COR-L47 (cell line): ENCODE measurements around the gene PCBD1.
"Not testable (repeated sequence)": the region's sequence is repeated elsewhere in the genome, so short reads cannot be mapped to it uniquely, and the experiment has no call there.

Experiments used
- DNase-seq: peaks from one replicate; lab custom pipeline; 2025; lab: John Stamatoyannopoulos, UW

Gene PCBD1

DNA sequence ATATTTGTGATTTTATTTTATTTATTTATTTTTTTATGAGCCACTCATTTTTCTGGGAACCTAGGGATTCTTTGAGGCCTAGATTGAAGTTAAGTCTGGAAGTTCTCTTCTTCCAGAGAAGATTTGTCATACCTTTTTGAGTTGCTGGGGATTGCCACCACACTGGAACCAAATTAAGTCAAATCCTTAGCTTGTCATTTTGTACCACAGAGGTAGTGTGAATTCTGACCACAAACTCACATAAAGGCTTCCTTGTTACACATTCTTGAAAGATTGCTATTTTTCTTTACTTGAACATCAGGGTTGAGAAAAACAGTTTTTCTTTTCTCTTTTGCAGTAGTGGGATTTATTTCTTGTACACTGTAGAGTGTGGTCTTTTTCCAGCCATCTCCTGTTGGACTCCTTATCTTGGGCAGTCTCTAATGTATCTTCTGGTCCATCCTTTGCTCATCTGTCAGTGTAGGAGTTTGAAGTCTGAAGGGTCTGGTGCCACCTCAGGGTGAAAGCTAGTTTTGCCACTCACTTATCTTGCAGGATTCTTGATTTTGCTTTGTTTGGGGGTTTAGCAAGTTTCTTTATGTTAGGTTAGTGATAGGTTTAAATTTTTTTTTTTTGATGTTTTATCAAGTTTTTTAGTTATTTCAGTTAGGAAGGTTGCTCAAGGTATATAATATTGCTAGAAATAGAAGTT lies 24.8 kb downstream of the PCBD1 start:
- DNase-seq, result no peak

DNA sequence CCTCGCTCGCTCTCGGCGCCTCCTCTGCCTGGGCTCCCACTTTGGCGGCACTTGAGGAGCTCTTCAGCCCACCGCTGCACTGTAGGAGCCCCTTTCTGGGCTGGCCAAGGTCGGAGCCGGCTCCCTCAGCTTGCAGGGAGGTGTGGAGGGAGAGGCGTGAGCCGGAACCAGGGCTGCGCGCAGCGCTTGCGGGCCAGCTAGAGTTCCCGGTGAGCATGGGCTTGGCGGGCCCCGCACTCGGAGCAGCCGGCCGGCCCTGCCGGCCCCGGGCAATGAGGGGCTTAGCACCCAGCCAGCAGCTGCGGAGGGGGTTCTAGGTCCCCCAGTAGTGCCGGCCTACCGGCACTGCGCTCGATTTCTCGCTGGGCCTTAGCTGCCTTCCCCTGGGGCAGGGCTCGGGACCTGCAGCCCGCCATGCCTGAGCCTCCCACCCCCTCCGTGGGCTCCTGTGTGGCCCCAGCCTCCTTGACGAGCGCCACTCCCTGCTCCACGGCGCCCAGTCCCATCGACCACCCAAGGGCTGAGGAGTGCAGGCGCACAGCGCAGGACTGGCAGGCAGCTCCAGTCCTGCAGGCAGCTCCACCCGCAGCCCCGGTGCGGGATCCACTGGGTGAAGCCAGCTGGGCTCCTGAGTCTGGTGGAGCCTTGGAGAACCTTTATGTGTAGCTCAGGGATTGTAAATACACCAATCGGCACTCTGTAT lies 26.7 kb downstream of the PCBD1 start:
- not testable (repeated sequence) for DNase-seq

DNA sequence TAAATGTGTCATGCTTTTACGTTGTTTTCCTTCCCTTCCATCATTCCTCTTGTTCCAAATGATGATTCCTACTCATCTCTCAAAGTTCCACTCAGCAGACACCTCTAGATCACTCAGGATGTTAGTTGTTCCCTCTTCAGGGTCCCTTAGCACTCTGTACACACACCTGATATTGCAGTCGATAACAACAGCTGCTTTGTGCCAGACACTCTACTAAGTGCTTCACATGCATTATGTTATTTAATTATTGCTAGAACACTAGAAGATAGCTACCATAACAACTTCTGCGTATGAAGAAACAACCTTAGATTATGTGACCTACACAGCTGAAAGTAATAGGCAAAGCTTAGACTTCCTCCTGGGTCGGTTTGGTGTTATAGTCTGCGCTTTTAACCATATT lies 29.6 kb downstream of the PCBD1 start:
- DNase-seq, result no peak

DNA sequence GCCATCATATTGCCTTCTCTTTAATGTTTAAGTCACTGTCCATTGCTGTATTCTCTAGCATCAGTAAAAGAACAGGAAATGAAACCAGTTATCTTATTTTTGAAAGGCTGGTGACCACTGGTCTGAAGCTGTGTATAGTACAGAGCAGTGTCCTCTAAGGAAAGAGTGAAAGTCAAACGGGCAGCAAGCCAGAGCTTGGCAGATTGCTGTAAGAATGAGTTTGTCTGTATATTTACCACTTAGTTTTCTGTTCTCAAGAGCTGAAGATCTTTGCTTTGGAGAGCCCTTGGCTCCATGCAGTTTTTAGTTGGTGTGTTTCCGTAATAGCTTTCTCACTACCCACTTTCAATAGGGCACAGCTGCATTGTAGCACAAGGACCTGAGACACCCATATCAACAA lies 31.9 kb downstream of the PCBD1 start:
- DNase-seq, result no peak

DNA sequence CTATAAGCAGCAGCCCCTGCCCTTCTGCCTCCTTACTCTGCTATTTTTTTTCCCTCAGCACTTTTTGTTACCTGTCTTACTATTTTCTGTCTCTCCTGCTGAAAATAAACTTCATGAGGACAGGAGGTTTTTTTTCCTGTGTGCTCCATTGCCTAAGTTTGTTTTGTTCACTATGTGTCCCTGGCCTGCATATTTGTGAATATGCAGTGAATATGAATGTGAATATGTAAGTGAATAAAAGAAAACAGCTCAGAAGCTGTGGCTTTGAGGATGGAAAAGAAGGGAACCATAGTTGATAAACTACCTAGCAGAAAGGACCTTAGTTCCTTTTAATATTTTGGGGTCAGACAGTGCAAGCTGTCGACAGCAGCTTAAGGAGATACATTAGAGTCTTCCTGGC lies 34.9 kb downstream of the PCBD1 start:
- no peak for DNase-seq

DNA sequence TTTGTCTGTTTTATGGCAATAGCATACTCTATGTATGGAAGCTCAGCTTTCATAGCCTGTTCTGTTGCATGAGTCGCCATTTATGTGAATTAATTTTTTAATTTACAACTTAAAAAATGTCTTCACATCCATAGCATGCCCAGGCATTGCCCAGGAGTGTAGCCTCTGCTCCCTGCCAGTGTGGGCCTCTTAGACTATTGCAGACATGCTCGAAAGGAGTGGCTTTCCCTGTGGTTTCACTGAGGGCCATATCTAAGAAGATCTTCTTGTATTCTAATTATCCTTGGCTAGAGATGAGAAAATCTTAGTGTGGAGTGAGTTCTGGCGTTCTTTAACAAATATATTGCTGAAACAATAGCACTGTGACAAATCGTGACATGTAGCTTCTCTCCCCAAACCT lies 35.3 kb downstream of the PCBD1 start:
- DNase-seq, result no peak

DNA sequence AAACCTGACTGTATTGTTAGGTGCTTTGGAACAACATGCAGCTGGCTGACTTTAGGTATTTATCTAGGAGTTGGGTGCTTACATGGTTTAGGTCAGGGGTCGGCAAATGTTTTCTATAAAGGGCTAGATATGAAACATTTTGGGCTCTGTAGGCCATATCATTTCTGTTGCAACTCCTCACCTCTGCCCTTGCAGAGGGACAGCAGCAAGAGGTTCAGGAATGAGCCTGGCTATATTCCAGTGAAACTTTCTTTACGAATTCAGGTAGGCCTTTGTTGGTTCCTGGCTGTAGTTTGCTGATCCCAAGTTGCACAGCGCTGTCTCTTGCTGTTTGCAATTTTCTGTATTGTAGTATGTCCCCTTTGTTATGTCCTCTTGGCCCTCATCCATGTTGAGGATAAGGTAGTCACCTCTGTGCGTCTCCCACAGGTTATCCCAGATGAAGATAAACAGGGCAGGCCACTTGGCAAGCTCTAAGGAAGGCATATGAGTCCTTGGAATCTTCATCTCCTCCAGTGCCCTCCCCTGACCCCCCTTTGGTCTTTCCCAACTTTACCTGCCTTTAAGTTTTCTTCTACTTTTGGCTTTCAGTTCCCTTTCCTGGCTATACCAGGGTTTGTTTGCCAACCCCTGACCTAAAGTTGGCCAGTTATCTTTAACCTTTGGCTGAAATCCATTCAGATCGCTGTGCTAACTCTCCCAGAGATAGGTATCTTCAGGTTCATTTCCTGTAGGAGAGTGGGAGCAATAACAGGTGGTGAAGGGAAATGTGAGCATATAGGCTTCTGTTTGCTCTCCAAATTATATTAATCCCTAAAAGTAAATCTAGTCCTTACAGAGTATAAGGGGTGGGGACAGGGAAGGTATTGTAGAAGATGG lies 36.5 kb downstream of the PCBD1 start:
- no peak for DNase-seq

DNA sequence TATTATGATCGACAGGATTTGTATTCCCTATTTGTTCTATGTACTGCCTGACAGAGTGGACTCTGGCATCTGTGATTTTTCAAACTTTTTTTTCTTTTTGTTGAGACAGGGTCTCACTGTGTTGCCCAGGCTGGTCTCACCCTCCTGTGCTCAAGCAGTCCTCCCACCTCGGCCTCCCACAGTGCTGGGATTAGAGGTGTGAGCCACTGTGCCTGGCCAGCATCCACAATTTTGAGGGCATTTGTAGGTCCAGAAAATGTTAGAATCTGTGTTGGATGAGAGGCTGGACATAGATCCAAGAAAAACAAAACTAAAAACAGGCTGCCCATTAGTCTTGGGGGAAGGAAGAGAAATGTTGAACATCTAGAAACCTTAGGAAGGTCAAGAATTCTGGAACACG lies 38.3 kb downstream of the PCBD1 start:
- no peak for DNase-seq

DNA sequence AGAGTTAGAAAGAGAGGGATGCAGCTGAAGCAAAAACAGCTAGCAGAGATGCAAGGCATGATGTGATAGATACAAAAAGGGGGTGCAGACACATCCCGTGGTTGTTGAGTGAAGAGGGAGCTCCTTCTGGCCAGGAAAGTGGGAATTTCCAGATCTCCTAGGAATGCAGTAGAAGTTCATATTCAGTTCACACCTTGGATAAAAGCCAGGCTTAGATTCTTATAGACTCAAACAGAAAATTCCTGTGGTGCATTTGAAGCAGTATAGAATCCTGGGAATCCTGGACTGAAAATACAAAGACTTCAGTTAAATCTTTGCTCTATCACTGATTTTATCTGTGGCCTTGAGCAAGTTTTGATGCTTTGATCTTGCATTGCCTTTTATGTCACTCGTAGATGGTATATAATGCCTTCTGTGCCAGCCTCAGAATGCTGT lies 38.8 kb downstream of the PCBD1 start:
- no peak for DNase-seq

DNA sequence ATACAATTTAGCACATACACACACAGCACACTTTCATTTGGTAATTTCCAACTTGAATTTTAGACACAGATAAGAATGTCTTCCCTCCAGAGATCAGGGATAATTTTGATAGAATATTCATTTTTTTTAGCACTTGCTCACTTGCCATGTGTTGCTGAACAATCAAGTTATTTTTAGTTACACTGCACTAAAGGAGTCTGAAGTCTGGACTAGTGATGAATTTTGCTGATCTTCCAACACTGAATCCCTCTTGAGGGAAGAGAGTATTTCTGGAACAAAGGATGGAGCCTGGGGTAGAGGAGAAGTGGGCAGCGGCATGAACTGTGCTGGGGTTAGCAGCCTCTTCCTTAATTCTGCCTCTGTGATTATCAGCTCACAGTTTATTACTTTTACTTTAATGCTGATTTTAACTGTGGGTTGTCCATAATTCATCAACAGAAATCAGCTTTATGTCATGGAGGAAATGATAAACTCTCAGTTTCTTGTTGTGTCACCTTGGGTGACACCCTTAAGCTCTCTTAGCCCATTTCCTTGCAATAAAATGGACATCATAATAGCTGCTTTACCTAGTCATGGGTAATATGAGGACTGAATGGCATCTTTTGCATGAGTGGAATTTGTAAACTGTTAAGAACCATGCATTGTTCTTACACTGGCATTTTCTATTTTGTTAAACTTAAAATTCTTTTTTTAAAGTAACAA lies 40.6 kb downstream of the PCBD1 start:
- no peak for DNase-seq

DNA sequence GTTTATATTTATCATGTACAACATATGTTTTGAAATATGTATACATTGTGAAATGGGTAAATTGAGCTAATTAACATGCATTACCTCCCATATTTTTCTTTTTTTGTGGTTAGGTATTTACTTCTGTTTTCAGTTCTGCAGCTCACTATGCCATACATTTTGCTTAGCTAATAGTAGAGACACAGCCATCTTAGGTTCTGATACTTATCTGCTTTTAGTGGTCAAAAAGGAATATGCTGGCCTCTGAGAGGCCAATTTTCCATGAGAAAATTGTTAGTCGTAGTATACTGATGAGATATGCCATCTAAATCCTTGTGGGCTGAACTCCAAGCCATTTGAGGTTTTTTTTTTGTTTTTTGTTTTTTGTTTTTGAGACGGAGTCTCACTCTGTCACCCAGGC lies 41.6 kb downstream of the PCBD1 start:
- DNase-seq, result no peak

DNA sequence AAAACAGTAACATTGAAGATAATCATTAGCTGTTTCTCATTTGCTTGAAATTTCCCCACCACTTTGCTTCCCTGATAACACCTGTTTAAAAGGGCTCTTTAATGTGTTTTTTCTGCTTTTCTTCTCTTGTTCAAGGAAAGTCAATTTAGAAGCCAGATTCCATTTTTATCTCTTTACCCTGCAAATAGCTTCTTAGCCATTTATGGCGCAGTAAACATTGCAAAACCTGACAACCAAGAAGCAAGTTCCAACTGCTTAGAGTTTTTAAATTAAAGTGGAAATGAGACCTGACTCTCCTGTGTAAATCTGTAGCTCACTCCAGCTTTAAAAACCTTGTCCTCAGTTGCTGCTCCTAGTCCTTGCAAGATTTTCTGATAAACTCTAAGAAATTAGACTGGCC lies 42.5 kb downstream of the PCBD1 start:
- no peak for DNase-seq

DNA sequence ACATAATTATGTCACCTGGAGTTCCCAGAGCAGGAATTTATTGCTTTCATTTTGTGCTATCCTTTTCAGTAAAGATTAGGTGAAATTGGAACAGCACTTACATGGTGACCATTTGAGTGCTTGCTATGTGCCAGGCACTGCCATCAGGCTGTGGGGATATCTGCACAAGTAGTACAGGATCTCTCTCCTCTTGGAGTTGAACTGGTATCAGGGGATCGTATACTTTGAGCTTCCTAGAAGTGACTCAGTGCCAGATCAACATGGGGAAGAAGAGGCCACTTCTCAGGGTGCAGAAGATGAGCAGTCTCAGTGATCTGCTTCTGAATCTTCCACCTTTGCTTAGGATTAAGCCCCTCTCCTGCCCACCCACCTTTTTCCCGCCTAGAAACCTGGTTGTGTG lies 43.1 kb downstream of the PCBD1 start:
- DNase-seq, result no peak

DNA sequence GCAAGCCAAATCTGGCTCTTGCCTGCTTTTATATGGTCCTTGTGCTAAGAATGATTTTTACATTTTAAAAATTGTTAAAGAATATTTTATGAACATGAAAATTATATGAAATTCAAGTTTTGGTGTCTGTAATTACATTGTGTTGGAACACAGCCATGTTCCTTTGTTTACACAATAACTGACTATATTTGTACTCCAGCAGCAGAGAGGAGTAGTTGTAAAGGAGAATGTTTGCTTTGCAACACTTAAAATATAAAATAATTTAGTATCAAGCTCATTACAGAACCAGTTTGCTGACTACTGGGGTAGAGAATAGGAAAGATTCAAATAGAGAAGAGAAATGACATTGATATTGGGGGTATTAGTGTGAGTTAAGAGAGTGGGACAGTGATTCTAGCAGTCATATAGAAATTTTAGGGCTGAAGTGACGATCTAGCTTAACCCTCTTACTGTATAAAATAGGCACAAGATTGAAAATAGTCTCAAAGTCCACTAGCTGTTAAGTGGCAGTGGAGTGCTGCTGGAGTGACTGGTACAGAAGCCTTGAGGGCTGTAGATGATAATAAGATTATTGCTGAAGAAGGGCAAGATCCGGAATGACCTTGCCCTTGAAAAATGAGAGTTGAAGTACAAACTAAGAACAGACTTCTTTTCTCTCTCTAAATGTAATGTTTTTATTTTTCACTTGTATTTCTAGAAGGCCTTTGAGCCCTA lies 44.4 kb downstream of the PCBD1 start:
- peak; percentile 46 for DNase-seq

DNA sequence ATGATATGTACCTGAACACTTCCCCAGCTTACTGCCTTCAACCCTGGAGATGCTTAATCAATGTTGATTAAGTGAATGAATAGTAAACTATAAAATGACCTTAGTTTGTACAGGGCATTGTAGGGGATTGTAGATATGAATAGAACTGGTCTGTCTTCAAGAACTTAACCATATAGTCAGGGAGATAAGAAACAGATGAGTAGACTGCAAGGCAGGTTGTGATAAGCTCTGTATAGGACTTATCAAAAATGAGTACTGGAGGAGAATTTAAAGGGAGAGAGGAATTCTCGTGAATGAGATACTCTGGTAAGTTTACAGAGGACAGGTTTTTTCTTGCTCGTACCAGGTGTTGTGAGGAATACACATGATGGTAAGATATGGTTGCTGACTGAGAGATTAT lies 45.0 kb downstream of the PCBD1 start:
- no peak for DNase-seq

DNA sequence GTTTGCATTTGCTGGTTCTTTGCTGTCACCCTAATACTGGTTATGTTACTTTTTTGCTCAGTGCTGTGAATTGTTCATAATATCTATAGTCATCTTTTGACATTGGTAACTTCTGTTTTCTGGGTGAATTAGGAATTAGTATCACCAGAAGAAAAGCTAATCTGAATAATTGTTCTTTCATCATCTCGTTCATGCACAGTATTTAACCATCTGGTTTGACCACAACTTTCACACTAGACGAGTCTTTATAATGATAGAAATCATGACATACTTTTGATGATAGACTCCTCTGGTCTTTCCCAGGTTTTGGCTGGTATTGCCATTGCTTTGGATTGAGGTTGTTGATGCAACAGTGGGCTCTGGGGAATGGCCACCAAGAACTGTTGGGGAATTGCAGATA lies 47.5 kb downstream of the PCBD1 start:
- no peak for DNase-seq

DNA sequence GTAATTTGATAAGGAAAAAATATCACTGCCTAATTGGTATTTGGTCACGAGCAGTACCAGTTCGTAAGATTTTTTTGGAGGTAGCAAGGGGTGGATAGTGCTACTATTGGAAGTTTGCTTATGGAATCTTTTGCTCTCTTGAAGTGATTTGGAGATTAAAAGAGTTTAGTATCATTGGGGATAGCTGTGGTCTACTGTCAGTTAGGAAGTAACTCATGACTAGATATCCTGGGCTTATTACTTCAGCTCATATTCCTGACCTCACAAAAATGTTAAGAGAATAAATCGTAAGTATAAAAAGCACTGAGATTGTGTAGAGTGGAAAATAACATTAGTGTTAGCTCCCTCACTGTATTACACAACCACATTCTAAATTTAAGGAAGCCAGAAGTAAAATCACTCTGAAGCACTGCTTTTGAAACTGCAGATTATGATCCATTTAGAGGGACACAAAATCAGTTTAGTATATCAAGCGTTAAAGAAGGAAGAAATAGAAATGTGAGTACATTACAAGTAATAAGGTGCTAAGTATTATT lies 50.0 kb downstream of the PCBD1 start:
- no peak for DNase-seq

DNA sequence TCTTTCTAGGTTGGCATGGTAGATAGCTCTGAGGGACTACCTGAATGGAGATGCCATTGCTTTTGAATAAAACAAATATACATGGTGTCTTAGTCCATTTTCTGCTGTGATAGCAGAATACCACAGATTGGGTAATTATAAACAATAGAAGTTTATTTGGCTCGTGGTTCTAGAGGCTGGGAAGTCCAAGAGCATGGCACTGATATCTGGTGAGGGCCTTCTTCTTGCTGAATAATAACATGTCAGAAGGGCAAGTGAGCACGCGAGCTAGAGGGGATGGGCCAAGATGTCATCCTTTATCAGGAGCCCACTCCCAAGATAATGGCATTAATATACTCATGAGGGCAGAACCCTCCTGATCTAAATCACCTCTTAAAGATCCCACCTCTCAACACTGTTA lies 50.7 kb downstream of the PCBD1 start:
- DNase-seq, result no peak

DNA sequence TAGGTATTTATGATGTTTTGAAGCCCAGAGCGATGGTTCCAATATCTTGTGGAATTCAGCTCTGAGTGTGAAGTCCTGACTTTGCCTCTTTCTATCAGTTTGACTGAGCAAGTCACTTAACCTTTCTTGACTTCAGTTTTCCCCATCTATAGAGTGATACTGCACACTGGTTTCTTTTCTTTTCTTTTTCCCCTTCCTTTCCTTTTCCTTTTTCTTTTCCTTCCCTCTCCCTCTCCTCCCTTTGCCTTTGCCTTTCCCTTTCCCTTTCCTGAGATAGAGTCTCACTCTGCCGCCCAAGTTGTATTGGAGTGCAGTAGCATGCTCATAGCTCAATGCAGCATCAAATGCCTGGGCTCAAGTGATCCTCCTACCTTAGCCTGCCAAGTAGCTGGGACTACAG lies 52.0 kb downstream of the PCBD1 start:
- DNase-seq, result no peak

DNA sequence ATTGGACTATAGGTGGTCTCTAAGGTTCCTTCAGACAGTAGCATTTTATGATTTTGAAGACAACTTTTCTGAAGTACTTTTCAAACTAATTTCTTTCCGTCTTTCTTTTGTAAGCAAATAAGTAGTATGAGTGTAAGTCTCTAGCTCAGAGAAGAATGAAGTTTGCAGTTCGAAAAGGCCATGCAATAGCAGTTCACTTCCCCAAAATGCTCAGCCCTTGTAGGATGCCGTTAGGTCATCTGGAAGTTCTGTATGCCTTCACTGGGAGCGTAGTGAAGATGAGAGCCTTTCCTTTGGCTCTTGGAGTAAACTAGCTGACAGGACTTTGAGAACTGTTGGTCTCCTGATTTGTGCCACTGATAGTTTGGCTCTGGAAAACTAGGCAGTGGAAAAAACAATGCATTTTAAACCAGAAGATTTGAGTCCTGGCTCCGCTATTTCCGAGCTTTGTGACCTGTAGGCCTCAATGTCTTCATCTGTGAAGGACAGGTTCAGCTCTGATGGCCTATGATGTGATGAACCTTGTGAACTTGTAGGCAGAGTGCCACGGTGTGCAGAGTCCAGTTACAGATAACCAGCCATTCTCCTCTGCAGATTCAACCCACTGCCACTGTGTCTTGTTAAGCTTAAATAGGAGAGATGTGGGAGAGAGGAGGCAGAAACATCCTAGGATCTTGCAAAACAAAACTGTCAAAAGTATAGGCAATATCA lies 53.8 kb downstream of the PCBD1 start:
- no peak for DNase-seq

DNA sequence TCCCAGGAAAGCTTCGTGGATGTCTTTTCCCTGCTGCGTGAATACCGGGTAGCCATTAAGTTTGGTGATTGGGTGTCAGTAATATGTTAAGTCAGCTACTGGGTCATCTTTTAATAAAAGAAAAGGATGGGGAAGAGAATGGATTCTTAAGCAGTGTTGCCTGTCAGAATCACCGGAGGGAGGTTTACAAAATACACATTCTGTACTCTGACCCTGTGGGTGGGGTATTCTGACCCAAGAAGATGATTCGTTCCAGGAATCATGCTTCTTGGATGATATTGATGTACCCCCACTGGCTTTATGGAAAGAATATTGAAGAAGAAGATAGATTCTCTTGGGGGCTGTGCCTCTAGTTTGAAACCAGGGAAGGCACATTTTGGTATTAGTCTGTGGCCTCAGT lies 54.3 kb downstream of the PCBD1 start:
- DNase-seq, result no peak
